NCI-H226 (cell line): ENCODE measurements around the gene KCTD19.
A peak's percentile ranks its signal among the peaks of the same experiment; 100 is the strongest.

Experiments
- DNase-seq: peaks from one replicate; pipeline ENCODE4 v3.0.0-alpha.2; 2015

The KCTD19 gene

DNA sequence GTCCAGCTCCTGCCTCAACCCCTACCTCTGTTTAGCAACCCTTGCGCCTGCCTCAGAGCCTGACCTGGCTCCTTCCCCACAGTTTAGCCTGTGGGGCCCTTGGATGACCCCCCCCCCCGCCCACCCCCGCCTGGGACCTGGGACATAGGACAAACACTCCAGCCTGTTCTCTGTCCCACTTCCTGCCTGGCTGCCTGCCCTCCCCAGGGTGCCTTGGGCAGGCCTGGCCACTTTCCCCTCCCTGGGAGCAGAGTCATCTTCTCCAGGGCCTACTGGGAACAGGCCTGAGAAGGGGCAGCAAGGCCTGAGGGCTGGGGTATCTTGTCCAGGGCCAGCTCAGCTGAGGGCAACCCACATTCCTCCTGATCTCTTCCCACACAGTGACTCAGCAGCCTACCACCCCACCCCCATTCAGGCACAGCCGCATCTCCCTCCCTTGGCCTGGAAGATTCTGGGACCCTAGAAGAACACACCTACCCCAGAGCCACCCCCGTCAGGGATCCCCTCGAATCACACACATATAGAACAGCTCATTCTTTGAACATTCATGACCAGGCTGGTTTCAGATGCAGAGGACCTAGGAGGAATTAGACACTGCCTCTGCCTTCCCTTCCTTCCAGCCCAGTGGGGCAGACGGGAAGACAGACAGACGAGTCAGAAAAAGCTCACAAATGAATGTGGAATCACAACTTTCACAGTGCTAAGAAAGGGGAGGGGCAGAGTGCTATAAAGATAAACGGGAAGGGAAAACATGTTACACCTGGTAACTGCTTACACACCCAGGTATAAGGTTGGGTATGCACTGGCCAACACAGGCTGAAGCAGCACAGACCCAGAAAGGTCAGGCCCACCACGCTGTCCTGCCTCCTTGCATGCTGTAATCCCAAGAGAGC, 85.3 kb downstream of the KCTD19 start:
- peak; percentile 83 for DNase-seq

- DNase-seq, result no peak
These were observed 86.0 kb downstream of the KCTD19 start for GRCh38 chr16:67240506-67240905.
